ENCODE measurements around the gene RSPO4.
A peak's percentile ranks its signal among the peaks of the same experiment; 100 is the strongest.

RSPO4 gene

DNA sequence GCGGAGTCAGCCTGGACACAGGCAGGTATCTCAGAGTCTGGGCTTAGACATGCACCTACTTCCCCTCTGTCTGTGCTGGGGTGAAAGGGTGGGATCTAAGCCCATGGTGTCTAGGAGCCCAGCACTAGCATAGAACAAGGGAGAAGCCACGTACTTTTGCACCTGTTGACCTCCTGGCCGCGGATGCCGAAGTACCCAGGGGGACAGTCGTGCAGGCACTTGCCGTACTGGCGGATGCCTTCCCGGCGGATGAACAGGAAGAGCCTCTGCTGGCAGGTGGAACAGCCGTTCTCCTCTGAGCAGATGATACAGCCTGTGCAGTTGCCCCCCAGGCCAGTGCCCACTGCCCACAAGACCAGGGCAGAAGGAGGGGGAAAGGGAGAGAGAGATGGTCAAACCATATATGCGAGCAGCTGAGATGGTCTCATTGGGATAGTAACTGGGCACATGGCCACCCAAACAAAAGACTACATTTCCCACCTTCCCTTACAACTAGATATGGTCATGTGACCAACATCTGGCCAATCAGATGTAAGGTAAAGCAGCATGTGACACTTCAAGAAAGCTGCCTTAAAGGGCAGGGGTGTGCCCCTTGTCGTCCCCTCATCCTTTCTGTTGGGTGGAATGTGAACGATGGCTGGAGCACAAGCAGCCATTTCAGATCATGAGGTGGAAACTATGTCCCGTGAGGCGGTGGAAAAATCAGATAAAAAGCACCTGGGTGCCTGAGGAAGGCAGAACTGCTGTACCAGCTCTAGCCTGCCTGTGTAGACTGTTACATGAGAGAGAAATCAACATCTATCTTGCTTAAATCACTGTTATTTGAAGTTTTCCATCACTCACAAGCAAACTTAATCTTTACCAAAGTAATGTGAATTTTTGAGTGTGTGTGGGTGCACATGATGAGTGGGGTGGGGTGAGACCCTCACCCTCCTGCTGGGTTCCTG is 34.0 kb downstream of the RSPO4 start:
- no peak for DNase-seq (ENCODE audit: low spot score)

GRCh38 chr20:965956-966355 is 36.2 kb downstream of the RSPO4 start:
- DNase-seq (ENCODE audit: low spot score) = no peak

DNA sequence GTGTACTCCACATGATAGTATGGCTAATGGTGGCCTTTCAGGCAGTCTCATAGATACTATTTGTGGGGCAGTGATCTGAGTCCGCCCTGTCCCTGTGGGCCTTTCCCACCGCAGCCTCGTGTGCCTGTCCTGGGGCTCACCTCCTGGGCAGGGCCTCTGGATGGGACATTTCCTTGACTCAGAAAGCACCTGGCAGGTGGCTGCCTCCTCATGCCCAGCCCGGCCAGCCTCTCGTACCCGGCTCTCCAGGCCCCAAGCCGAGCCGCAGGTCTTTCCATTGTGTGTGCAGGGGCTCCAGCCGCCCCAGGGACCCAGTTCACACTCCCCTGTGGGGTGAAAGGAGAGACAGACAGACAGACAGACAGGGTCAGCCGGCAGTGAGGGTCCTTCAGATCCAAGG is 38.3 kb downstream of the RSPO4 start:
- no peak for DNase-seq (ENCODE audit: low spot score)

GRCh38 chr20:962683-963082 is 39.4 kb downstream of the RSPO4 start:
- DNase-seq (ENCODE audit: low spot score) = no peak

GRCh38 chr20:962223-962622 is 39.9 kb downstream of the RSPO4 start:
- DNase-seq (ENCODE audit: low spot score) = no peak

GRCh38 chr20:961768-962167 is 40.3 kb downstream of the RSPO4 start:
- no peak for DNase-seq (ENCODE audit: low spot score)

DNA sequence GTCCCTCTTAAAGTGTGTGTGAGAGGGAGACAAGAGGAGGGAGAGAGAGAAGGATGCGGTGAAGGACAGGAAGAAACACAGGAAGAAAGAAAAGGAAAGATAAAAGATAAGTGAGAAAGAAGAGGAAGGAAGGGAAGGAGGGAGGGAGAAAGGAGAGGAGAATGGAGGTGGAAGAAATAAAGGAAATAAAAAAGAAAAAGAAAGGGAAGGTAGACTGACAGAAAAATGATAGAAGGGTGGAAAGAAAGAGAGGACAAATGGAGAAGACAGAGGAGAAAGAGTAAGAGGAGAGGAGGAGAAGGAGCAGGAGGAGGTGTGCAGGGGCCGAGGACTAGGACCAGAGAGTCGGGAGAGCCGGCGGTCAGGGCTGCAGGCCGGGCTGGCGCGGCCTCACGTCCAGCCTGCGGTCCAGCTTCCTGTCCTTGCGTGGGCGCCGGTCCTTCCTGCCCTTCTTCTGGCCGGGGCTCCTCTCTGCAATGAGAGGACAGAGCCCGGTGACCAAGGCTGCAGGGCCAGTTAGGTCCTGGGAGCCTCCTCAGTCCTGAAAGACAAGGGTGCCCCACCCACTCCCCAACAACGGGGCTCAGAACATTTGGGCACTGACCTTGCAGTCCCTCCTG is 42.0 kb downstream of the RSPO4 start:
- no peak for DNase-seq (ENCODE audit: low spot score)

- no peak for DNase-seq (ENCODE audit: low spot score)
Observed at GRCh38 chr20:958936-959815, 42.9 kb downstream of the RSPO4 start.

DNA sequence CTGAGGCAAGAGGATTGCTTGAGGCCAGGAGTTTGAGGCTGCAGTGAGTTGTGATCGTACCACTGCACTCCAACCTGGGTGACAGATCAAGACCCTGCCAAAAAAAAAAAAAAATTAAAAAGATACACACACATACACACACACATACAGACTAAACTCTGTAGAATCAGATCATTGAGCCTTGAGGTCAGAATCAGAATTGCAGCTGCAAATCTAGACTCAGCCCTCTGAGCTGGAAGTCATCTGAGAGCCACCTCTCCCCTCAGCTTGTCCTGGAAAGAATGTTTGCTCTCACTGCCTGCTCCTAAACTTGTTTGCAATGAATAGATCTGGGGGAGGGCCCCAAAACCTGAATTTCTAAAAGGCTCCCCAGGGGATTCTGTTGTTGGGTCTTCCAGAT is 44.6 kb downstream of the RSPO4 start:
- no peak for DNase-seq (ENCODE audit: low spot score)

DNA sequence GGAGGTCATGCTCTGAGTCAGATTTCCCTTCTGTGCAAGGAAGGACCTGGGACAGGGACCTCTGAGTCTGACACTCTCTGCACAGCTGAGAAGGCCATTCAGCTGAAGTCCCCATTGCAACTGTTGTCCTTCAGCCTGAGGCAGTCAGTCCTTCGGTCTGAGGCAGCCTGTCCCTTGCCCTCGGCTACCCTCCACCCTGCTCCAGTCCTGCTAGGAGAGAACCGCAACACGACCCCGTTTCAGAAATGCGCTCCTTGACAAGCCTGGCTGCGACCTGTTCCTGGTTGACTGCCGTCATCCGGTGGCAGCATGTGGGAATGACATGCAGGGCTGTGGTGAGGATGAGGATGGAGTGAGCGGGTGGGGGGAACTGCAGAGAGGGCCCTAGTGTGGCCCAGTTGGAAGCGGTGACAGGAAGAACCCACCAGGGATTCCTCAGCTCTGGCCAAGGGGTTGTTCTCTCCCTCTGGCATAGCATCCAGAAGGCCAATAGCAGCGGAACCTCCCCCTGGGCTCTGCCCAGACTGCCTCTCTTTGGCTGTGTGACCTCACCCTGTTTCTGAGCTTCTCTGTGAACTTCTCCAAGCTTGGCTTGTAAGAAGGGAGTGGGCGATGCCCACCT is 45.7 kb downstream of the RSPO4 start:
- peak; percentile 70 for DNase-seq (ENCODE audit: low spot score)

GRCh38 chr20:955656-956055 is 46.5 kb downstream of the RSPO4 start:
- no peak for DNase-seq (ENCODE audit: low spot score)

- DNase-seq (ENCODE audit: low spot score) = no peak
Observed at GRCh38 chr20:955111-955510, 47.0 kb downstream of the RSPO4 start.

- no peak for DNase-seq (ENCODE audit: low spot score)
Observed at GRCh38 chr20:953742-954141, 48.4 kb downstream of the RSPO4 start.

DNA sequence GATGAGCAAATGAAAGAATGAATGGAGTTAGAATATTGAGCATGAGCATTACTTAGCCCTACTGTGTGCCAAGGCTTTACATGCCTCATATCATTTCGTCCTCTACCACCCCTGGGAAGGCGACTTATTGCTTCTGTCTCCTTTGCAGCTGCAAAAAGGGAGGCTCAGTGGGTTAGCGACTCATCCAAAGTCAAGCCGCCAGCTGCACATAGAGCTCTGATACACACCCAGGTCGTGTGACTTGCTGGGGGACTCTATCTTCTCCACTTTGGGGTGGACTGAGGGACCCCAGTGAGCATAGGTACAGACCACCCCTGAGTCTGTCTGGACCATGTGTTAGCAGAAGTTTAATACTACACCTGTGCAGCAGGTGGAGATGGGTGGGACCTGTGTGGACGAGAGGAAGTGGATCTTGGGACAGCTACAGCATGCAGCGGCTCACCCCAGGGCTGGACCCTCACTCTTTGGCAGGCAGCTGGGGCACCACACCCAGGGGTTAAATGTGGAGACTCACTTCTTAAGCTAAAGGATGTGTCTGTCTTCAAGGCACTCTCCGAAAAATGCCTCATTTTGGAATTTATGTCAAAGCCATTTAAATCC is 49.8 kb downstream of the RSPO4 start:
- DNase-seq (ENCODE audit: low spot score) = no peak

GRCh38 chr20:951384-952169 is 50.5 kb downstream of the RSPO4 start:
- DNase-seq (ENCODE audit: low spot score) = no peak

- DNase-seq (ENCODE audit: low spot score) = no peak
Observed at GRCh38 chr20:949717-950116, 52.4 kb downstream of the RSPO4 start.

GRCh38 chr20:946826-947225 is 55.3 kb downstream of the RSPO4 start:
- no peak for DNase-seq (ENCODE audit: low spot score)

DNA sequence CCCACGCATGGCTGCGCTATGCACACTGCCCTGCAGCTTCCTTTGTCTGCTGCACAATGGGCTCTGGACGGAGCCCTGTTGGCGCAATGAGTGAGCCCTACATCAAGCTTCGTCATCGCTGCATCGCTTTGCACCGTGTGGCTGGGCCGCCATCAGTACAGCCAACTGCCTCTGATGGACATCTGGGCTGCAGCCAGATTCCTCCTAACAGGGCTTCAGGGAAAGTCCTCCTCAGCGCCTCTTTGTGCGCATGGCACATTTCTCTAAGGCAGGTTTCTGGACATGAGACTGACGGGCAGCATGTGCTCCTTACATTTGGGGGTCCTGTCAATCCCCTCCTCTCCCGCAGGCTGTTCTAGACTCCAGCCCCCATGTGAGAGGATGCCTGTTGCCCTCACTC is 56.3 kb downstream of the RSPO4 start:
- DNase-seq (ENCODE audit: low spot score) = no peak

- no peak for DNase-seq (ENCODE audit: low spot score)
Observed at GRCh38 chr20:944774-945410, 57.2 kb downstream of the RSPO4 start.

DNA sequence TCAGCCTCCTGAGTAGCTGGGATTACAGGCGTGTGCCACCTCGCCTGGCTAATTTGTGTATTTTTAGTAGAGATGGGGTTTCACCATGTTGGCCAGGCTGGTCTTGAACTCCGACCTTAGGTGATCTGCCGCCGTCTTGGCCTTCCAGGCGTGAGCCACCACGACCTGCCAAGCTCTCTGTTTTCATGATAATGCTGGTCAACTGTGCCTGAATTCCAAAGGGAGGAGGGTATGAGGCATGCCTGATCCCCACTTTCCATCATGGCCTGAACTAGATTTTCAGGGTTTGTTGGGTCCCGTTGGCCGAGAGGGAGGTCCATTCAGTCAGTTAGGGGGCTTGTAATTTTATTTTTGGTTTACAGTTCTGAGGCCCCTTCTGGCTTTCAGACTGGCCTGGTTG is 58.0 kb downstream of the RSPO4 start:
- DNase-seq (ENCODE audit: low spot score) = no peak

Measured in CD4-positive, alpha-beta T cell treated with Interleukin-15 for 4 hours (primary cell).